Ectodermal cell (in vitro differentiated cells): ENCODE data around the gene ZNG1C.
"Not testable (repeated sequence)": the region's sequence is repeated elsewhere in the genome, so short reads cannot be mapped to it uniquely, and the experiment has no call there.

Experiments used
- H3K27ac ChIP-seq: 2 replicates; pipeline ENCODE4 v1.7.0; 2013; ENCODE audit warnings: mild to moderate bottlenecking, low read depth, low read length; ENCODE audit not compliant: insufficient read depth, poor library complexity, severe bottlenecking
- H3K27me3 ChIP-seq: 2 replicates; pipeline ENCODE4 v1.7.0; 2013; ENCODE audit warnings: mild to moderate bottlenecking, low read length; ENCODE audit not compliant: insufficient read depth, control insufficient read depth, poor library complexity, severe bottlenecking
- H3K36me3 ChIP-seq: one replicate; pipeline ENCODE4 v1.7.0; 2013; ENCODE audit warnings: low read length; ENCODE audit not compliant: control insufficient read depth, insufficient read depth
- H3K4me1 ChIP-seq: one replicate; pipeline ENCODE4 v1.7.0; 2013; ENCODE audit warnings: low read length; ENCODE audit not compliant: control insufficient read depth, insufficient read depth
- H3K4me3 ChIP-seq: 2 replicates; pipeline ENCODE4 v1.7.0; 2013; ENCODE audit warnings: low read depth, low read length, control low read depth; ENCODE audit not compliant: insufficient read depth
- H3K9me3 ChIP-seq: 2 replicates; pipeline ENCODE4 v1.7.0; 2013; ENCODE audit warnings: mild to moderate bottlenecking, low read length, moderate library complexity; ENCODE audit not compliant: control insufficient read depth
- WGBS, 2 experiments: methylation state at CpG; one replicate each; pipeline ENCODE4 v1.1.7; 2013; ENCODE audit warnings: missing lambda C conversion rate in 2 of 2; 5-methylcytosine and 5-hydroxymethylcytosine counted together

ZNG1C gene

DNA sequence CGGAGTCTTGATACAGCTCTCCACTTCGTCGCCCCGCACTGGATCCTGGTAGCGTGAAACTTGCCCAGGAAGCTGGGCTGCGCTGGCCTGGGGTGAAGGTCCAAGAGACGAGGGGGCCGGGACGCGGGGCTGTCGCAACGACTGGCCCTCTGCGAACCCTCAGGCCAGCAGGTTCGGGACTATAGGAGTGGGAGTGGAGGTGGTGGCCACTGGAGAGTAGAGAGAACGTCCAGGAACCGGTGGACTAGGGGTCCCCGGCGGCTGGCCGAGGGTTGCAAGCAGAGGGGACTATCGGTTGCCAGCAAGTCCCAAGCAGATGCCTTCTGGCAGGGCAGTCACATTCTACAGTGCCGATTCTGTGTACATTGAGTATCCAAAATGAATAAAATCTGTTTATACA lies 65.9 kb downstream of the ZNG1C start:
- H3K4me1 ChIP-seq, H3K27ac ChIP-seq, H3K9me3 ChIP-seq, H3K36me3 ChIP-seq, H3K4me3 ChIP-seq: not testable (repeated sequence)
- 27 to 33% methylated on average over 17 to 18 of the region's 21 CpGs for WGBS, 2 experiments
- H3K27me3 ChIP-seq, result peaks cover 22% of the 10 kb centered on the region

DNA sequence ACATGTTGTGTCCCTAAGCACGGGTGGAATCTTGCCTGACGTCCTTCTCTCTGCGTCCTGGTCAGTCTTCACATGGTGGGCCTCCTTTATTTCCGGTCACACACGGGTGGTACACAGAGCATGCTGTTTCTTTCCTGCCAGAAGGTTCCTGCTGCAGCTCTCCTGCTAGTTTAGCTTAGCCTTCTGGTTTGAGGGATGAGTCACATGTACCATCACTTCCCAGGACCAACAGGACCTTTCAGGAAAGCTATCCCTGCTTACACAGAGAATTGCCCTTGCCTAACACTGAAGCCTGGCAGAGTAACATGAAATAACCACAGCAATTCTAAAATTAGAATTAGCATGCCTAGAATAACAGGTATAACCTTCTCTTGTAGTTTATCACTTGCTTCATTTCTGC lies 69.4 kb downstream of the ZNG1C start:
- H3K36me3 ChIP-seq, H3K4me1 ChIP-seq, H3K27ac ChIP-seq, H3K4me3 ChIP-seq, H3K9me3 ChIP-seq: not testable (repeated sequence)
- H3K27me3 ChIP-seq, result peaks cover 15% of the 10 kb centered on the region
- no CpG with 5 or more reads among the region's 5 CpGs for WGBS, 2 experiments

DNA sequence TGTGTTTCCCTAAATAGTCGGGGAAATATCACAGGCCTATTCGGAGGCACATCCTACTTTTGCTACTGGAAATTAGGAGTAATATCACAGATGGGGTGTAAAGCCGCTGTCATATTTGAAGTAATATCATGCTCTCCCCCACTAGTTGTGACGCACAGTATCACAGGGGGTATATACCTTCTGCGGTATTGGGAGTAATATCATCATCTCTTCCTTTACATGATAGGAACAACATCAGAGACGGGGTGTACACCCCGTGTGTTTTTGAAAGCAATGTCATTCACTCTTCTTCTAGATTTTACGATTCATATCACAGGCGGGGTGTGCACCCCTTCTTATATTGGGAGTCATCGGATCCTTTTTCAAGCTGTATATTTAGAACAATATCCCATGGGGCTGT lies 76.4 kb downstream of the ZNG1C start:
- not testable (repeated sequence) for H3K4me3 ChIP-seq, H3K27ac ChIP-seq, H3K36me3 ChIP-seq, H3K4me1 ChIP-seq, H3K9me3 ChIP-seq, H3K27me3 ChIP-seq
- WGBS, 2 experiments, result 74 to 76% methylated on average over 6 to 7 of the region's 10 CpGs

DNA sequence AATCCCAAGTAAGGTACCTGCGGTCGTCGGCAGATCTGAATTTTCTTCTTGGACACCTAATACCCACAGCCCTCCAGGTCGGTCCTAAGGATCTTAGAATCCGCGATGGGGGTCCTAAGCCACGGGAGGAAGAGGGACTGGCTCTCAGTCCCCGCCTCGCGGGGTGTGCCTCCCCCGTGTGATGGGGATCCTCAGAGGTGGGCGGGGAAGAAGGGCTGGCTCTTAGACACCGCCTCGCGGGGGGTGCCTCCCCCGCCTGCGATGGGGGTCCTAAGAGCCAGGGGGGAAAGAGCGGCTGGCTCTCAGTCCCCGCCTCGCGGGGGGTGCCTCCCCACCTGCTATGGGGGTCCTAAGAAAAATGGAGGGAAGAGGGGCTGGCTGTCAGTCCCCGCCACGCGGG lies 82.0 kb downstream of the ZNG1C start:
- H3K36me3 ChIP-seq, H3K27me3 ChIP-seq, H3K9me3 ChIP-seq, H3K4me3 ChIP-seq, H3K27ac ChIP-seq, H3K4me1 ChIP-seq: not testable (repeated sequence)
- WGBS, 2 experiments, result no CpG with 5 or more reads among the region's 24 CpGs

DNA sequence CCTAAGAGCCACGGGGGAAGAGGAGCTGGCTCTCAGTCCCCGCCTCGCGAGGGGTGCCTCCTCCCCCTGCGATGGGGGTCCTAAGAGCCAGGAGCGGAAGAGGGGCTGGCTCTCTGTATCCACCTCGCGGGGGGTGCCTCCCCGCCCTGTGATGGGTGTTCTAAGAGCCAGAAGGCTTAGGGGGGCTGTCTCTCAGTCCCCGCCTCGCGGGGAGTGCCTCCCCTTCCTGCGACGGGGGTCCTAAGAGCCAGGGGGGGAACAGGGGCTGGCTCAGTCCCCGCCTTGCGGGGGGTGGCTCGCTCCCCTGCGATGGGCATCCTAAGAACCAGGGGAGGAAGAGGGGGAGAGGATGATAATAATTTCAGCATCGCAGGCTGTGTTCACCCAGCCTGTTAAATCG lies 82.7 kb downstream of the ZNG1C start:
- not testable (repeated sequence) for H3K9me3 ChIP-seq, H3K27ac ChIP-seq
- 41 to 61% methylated on average over 4 of the region's 20 CpGs for WGBS, 2 experiments

DNA sequence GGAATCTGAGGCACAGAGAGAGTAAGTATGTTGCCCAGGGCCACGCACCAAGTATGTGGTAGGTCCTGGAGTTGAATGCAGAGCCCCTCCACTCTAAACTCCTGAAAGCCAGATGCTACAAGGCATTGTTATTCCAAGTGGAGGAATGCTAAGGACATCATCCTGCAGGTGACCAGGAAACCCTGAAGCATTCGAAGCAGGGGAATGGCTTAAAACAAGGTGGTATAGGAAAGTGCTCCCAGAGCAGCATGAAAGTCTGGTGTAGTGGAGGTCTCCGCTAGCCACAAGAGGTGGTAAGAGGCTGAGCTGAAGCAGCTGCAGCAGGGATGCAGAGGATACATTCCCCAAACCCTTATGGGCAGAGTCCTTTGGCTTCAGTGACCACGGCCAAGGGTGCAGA lies 87.3 kb downstream of the ZNG1C start:
- H3K9me3 ChIP-seq, H3K27me3 ChIP-seq, H3K4me3 ChIP-seq, H3K4me1 ChIP-seq, H3K27ac ChIP-seq, H3K36me3 ChIP-seq: not testable (repeated sequence)
- WGBS, 2 experiments, result 48 to 49% methylated on average over 1 of the region's 4 CpGs

More for the DNA sequence above, 82.7 kb downstream of the ZNG1C start:
- not testable (repeated sequence) for H3K4me1 ChIP-seq, H3K36me3 ChIP-seq, H3K27me3 ChIP-seq, H3K4me3 ChIP-seq

DNA sequence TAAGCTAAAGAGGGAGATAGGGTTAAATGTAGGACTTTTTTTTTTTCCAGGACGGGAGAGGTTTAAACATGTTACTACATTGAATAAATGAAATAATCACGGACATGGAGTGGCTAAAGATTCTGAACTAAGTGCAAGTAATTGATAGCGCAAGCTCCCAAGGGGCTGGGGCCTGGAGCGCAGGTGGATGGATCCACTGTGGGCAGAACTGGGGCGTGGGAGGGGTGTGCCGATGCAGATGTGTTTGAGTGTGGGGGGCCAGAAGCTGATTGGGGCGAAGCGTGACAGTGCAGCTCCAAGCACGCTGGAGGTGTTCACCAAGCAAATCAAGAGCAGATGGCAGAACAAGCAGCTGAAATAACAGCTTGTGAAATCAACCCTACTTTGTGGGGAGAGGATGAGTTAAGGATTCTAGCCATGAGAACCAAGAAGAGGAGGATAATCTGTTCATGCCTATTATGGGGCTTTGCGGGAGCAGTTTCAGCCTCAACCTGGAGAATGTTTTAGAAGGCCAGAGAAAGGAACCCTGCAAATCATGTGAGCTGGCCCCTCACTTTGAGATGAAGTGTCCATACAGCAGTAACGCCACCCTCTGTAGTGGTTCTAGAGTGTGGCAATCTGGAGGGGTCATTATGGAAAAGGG lies 88.9 kb downstream of the ZNG1C start:
- 91 to 99% methylated on average over 4 to 5 of the region's 11 CpGs for WGBS, 2 experiments
- H3K4me3 ChIP-seq, H3K27me3 ChIP-seq, H3K27ac ChIP-seq, H3K36me3 ChIP-seq, H3K9me3 ChIP-seq, H3K4me1 ChIP-seq: not testable (repeated sequence)

DNA sequence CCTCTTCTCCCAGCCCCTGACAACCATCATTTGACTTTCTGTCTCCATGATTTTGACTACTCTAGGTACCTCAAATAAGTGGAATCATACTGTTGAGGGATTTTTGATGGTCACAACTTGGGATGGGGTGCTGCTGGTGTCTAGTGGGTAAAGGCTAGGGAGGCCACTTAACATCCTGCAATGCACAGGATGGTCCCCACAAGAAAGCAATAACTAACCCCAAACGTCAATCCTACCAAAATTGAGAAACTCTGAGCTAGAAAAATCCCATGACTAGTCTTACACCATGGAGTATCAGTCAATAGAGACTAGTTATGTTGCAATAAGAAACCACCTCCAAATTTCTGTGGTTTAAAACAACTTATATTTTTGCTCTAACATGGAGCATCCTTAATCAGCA lies 90.3 kb downstream of the ZNG1C start:
- WGBS, 2 experiments, result no CpG with 5 or more reads among the region's 1 CpG
- not testable (repeated sequence) for H3K9me3 ChIP-seq, H3K27me3 ChIP-seq, H3K36me3 ChIP-seq, H3K4me1 ChIP-seq, H3K27ac ChIP-seq, H3K4me3 ChIP-seq

DNA sequence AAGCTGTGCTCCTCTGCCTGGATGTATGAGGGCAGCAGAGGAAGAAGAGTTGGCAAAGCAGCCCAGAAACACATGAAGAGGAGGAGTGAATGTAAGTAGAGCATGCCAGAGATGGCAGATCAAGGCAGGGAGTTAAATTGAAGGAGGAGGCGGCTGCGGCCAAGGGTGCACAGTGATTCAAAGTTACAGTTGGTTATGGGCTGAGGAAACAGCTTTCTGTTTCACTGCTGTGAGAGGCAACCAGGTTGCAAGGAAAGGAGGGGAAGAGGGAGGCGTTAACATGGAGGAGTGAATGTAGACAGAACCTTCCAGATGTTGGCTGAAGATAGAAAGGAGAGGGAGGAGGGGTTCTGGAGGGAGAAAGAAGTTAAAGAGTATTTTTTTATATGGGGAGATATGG lies 94.2 kb downstream of the ZNG1C start:
- H3K27ac ChIP-seq, H3K9me3 ChIP-seq, H3K4me3 ChIP-seq, H3K27me3 ChIP-seq, H3K4me1 ChIP-seq, H3K36me3 ChIP-seq: not testable (repeated sequence)
- no CpG with 5 or more reads among the region's 3 CpGs for WGBS, 2 experiments

DNA sequence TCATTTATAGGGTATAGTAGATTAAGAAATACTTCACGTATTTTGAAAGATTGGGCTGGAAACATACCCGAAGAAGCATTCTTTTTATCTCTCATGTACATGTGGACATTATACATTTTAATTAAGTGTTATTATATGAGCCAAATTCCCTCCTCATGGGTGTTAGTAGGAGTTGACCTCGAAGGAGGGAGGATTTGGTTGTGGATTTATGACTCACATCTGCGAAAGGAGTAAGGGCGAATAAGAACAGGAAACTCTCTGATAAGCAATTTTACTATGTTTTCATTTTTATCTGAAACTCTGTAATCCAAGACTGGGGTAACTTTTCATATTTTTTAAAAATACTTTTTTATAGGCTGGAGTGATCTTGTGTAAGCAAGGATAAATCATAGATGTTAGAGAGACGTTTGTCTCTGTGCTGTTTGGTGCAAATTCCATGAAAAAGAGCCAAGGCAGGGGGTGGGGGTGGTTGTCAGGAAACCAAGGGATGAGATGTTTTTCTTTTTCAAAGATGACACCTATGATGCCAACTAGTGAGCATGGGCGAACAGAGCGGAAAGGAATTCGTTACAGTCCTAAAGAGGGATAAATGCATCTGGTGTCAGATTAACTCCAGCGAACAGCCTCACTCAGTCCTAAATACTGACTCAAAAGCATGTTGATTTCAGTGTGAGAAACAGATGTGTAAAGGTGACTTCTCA lies 95.0 kb downstream of the ZNG1C start:
- no CpG with 5 or more reads among the region's 10 CpGs for WGBS, 2 experiments
- H3K36me3 ChIP-seq, H3K4me1 ChIP-seq, H3K27me3 ChIP-seq, H3K9me3 ChIP-seq, H3K27ac ChIP-seq, H3K4me3 ChIP-seq: not testable (repeated sequence)

DNA sequence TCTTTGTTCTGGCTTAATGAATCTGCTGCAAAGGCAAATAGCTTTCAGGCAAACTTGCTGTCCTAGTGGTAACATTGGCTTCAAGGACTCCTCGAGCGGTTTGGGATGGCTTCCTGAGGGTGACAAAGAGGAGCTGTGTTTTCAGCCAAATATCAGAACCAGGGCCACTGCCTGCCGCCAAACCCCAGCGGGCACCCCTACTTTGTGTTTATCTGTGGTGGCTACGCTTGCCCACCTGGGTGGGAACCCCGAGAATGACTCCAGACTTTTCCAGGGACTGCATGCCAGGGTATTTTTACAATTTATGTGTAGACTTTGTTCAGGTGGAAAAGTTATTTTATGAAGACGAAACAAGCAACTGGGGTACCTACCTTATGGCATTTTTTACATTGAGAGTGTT lies 96.2 kb downstream of the ZNG1C start:
- not testable (repeated sequence) for H3K4me3 ChIP-seq, H3K4me1 ChIP-seq
- 81 to 90% methylated on average over 6 to 7 of the region's 7 CpGs for WGBS, 2 experiments

More for the DNA sequence above, 96.2 kb downstream of the ZNG1C start:
- H3K9me3 ChIP-seq, H3K36me3 ChIP-seq, H3K27ac ChIP-seq, H3K27me3 ChIP-seq: not testable (repeated sequence)
